Naive thymus-derived CD8-positive, alpha-beta T cell (primary cell): ENCODE results near the gene NELFB. TPM values are rescaled to one million over a fixed set of nuclear protein-coding genes. Genes with fewer than 3 reads are reported as not detected.

Experiments used
- ATAC-seq, 2 donors: fragments of 150-1000 bp; cut with Tn5 transposase in 1 of 2; sonication (Bioruptor Pico), chemical (Tn5 transposase) in 1 of 2; 1 replicate in 1 of 2; 2 replicates in 1 of 2; pipeline ENCODE4 v1.10.0; 2021; ENCODE audit warnings: mild to moderate bottlenecking in 2 of 2, moderate library complexity in 2 of 2
- POLR2A ChIA-PET: fragments of 350-600 bp; sonication (Branson Sonifier 250); formaldehyde crosslinking; loops from one replicate; lab custom pipeline; 2021; ENCODE audit warnings: antibody characterized with exemption; lab: Charles Lee
- DNase-seq, 10 donors: peaks; one replicate each; pipeline versions ENCODE4 v3.0.0 to v3.0.0-alpha.2; 2020 to 2022
- H3K27ac Mint-ChIP-seq, 10 donors: one replicate each; pipeline ENCODE4 v1.8.0; 2020 to 2022; ENCODE audit warnings: mild to moderate bottlenecking in 10 of 10, mixed read lengths in 10 of 10, moderate library complexity in 4 of 10, inconsistent platforms in 1 of 10
- H3K27me3 Mint-ChIP-seq, 5 donors: one replicate each; pipeline ENCODE4 v1.8.0; 2021 to 2022; ENCODE audit warnings: mixed read lengths in 5 of 5
- H3K36me3 Mint-ChIP-seq, 3 donors: one replicate each; pipeline ENCODE4 v1.8.0; 2020 to 2022; ENCODE audit warnings: mixed read lengths in 3 of 3, mild to moderate bottlenecking in 2 of 3, inconsistent platforms in 1 of 3
- H3K4me1 Mint-ChIP-seq, 4 donors: one replicate each; pipeline ENCODE4 v1.8.0; 2021 to 2022; ENCODE audit warnings: mixed read lengths in 4 of 4
- H3K4me3 Mint-ChIP-seq, 10 donors: one replicate each; pipeline ENCODE4 v1.8.0; 2020 to 2022; ENCODE audit warnings: mild to moderate bottlenecking in 10 of 10, mixed read lengths in 10 of 10, moderate library complexity in 6 of 10, inconsistent platforms in 1 of 10
- H3K9me3 Mint-ChIP-seq, 9 donors: one replicate each; pipeline ENCODE4 v1.8.0; 2020 to 2022; ENCODE audit warnings: mixed read lengths in 9 of 9, mild to moderate bottlenecking in 3 of 9, inconsistent platforms in 1 of 9, moderate library complexity in 1 of 9
- polyA plus RNA-seq, 3 donors: library from polyadenylated mRNA; unstranded; fragments of 300-500 nt; fragmentation: Illumina TruSeq; gene quantifications; one replicate each; pipeline ENCODE4 v1.2.3, GENCODE V29; 2021
- total RNA-seq, 8 experiments: library from RNA in 2 of 8; stranded (reverse) in 2 of 8; gene quantifications; one replicate each; pipeline ENCODE4 v1.2.3 and lab custom pipeline; 2021 to 2026

NELFB gene
- total and polyA plus RNA-seq, 5 experiments from 2014 or later: 20.4 to 45.9 (median 29.7) TPM

DNA sequence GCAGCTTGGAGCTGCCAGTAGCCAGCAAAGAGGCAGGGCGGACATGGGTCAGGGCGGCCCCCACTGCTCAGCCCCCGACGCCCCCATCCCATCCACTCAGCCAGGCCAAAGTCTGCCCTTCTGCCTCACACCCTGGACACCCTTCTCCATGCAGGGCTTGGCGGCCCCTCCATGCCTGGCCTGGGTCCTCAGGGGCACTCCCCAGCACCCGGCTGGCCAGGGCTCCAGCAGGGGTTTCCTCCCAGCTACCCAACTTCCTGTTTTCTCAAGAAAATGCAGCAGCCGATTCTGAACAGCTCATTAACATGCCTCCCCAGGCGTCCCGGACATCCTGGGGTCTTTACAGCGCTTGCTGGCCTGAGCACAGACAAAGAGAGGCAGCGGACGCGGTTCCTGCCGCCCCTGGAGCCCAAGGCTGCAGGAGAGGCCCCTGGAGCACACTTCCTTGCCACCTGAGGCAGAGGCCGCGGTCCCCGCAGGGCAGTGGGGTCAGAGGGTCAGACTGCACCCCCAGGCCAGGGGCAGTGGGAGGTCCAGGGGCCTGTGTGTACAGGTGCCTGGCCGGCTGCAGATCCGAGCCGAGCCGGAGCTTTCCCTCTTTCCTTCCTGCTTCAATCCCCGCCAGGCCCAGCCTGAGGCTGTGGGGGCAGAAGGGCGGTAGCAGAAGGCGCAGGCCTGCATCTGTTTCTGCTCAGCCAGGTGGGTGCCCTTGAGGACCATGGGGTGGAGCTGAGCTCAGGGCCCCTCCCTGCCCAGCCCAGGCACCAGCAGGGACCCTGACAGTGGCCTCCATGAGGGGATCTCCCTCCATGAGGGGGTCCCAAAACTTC lies 65.6 kb downstream of the NELFB start:
- H3K4me1 Mint-ChIP-seq: peaks cover 3 to 19% (median 10%) of the 10 kb centered on the region in 4 donors
- H3K27ac Mint-ChIP-seq: peak overlapping the region in 6 of 10 donors; percentile 18 to 82 (median 64)
- POLR2A ChIA-PET: interaction anchor here (0.8 to 2.0 kb wide), 5 partner anchors 11 to 102 kb away, joined by 3 to 19 read pairs (median 4); partner anchors contain the start of genes EXD3, NOXA1 and NRARP
- no peaks in the 10 kb centered on the region for H3K9me3 Mint-ChIP-seq
- H3K36me3 Mint-ChIP-seq: no peaks in the 10 kb centered on the region
- peak overlapping the region in 6 of 10 donors; percentile 32 to 83 (median 69) for H3K4me3 Mint-ChIP-seq
- peak in 2 of 10 donors; percentile 40 to 62 for DNase-seq
- H3K27me3 Mint-ChIP-seq: peaks cover 0 to 11% (median 0%) of the 10 kb centered on the region in 5 donors
- ATAC-seq: peak; percentile 61 to 66

DNA sequence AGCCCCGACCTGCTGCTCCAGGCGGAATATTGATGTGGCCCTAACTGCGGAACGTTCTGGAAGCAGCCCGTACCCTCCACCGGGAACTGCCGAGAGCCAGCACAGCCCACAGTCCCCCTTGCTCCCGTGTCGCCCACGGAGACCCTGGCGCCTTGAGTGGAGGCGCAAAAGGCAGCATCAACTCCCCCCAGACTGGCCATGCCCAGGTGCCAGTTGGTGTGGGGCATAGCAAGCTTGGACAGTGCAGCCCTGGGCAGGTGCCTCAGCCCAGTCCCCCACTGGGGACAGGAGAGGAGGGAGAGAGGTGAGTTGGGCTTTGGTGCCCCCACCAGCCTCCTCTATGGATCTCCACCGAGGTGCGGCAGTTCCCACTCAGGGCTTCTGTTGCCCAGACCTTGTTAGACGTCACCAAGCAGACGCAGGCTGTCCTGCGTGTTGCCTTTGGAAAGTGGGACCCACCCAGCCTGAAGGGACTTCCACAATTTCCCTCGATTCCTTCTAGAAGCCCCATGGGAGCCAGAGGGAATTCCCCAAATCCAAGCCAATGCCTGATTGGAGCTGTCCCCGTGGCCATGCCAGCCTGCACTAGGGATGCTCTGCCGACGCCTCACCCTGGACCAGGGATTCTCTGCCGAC lies 66.7 kb downstream of the NELFB start:
- Mint-ChIP-seq H3K4me1 (peaks cover 7 to 25% (median 17%) of the 10 kb centered on the region in 4 donors), H3K27me3 (peaks cover 0 to 17% (median 2%) of the 10 kb centered on the region in 5 donors), H3K9me3 (peaks cover 0 to 2% (median 0%) of the 10 kb centered on the region in 9 donors), H3K36me3 (no peaks in the 10 kb centered on the region), H3K27ac (peak overlapping the region in 1 of 10 donors; percentile 43), H3K4me3 (no peak overlapping the region)
- no peak for DNase-seq
- no peak for ATAC-seq
- POLR2A ChIA-PET: interaction anchor here (0.6 to 1.5 kb wide), 2 partner anchors 18 to 20 kb away, joined by 3 to 7 read pairs; partner anchors contain the start of gene NRARP

Other genes starting within 250 kb of the NELFB start
- 10 to 100 TPM; 37.0 to 41.5 TPM for gene ABCA2, start 227.1 kb upstream of the NELFB start, total RNA-seq
- gene ABCA2, start 227.1 kb upstream of the NELFB start, polyA plus RNA-seq: 1 to 10 TPM; 3.9 to 9.4 (median 4.7) TPM
- gene FUT7, start 223.2 kb upstream of the NELFB start, total RNA-seq: under 1 TPM in 1 of 2 experiments, not detected in 1; 0.13 TPM
- gene FUT7, start 223.2 kb upstream of the NELFB start, polyA plus RNA-seq: 1 to 10 TPM; 1.2 to 1.6 (median 1.6) TPM
- 1 to 10 TPM; 2.8 to 4.3 TPM for gene NPDC1, start 209.2 kb upstream of the NELFB start, total RNA-seq
- gene NPDC1, start 209.2 kb upstream of the NELFB start, polyA plus RNA-seq: 1 to 10 TPM; 2.1 to 9.3 (median 4.2) TPM
- not detected for gene ENTPD2, start 201.3 kb upstream of the NELFB start, total RNA-seq
- gene ENTPD2, start 201.3 kb upstream of the NELFB start, polyA plus RNA-seq: not detected
- gene SAPCD2, start 184.8 kb upstream of the NELFB start, total RNA-seq: under 1 TPM; 0.27 to 0.44 TPM
- gene SAPCD2, start 184.8 kb upstream of the NELFB start, polyA plus RNA-seq: under 1 TPM in 2 of 3 donors, not detected in 1; 0.23 to 0.27 TPM
- 10 to 100 TPM; 25.2 to 28.7 TPM for gene UAP1L1, start 177.8 kb upstream of the NELFB start, total RNA-seq
- gene UAP1L1, start 177.8 kb upstream of the NELFB start, polyA plus RNA-seq: 1 to 10 TPM; 2.3 to 7.8 (median 2.8) TPM
- gene MAN1B1, start 168.3 kb upstream of the NELFB start, total RNA-seq: 10 to 100 TPM; 66.9 to 73.2 TPM
- gene MAN1B1, start 168.3 kb upstream of the NELFB start, polyA plus RNA-seq: 10 to 100 TPM; 30.6 to 46.6 (median 38.3) TPM
- gene DPP7, start 140.6 kb upstream of the NELFB start, total RNA-seq: 100 to 1,000 TPM; 278 to 298 TPM
- gene DPP7, start 140.6 kb upstream of the NELFB start, polyA plus RNA-seq: 100 to 1,000 TPM in 2 of 3 donors, 10 to 100 TPM in 1; 98.7 to 126 (median 121) TPM
- gene GRIN1, start 116.2 kb upstream of the NELFB start, total RNA-seq: not detected
- not detected for gene GRIN1, start 116.2 kb upstream of the NELFB start, polyA plus RNA-seq
- not detected for gene LRRC26, start 85.3 kb upstream of the NELFB start, total RNA-seq
- not detected for gene LRRC26, start 85.3 kb upstream of the NELFB start, polyA plus RNA-seq
- gene TMEM210, start 83.3 kb upstream of the NELFB start, total RNA-seq: not detected
- gene TMEM210, start 83.3 kb upstream of the NELFB start, polyA plus RNA-seq: not detected
- 100 to 1,000 TPM; 143 to 146 TPM for gene ANAPC2, start 66.8 kb upstream of the NELFB start, total RNA-seq
- 1 to 10 TPM; 3.4 to 5.9 (median 4.3) TPM for gene ANAPC2, start 66.8 kb upstream of the NELFB start, polyA plus RNA-seq
- 10 to 100 TPM; 39.2 to 43.4 TPM for gene SSNA1, start 66.7 kb upstream of the NELFB start, total RNA-seq
- 100 to 1,000 TPM in 2 of 3 donors, 10 to 100 TPM in 1; 97.8 to 123 (median 119) TPM for gene SSNA1, start 66.7 kb upstream of the NELFB start, polyA plus RNA-seq
- 10 to 100 TPM; 10.1 TPM for gene TPRN, start 54.6 kb upstream of the NELFB start, total RNA-seq
- gene TPRN, start 54.6 kb upstream of the NELFB start, polyA plus RNA-seq: under 1 TPM; 0.15 to 0.42 (median 0.39) TPM
- 10 to 100 TPM; 42.7 to 43.0 TPM for gene TMEM203, start 49.7 kb upstream of the NELFB start, total RNA-seq
- 100 to 1,000 TPM; 128 to 163 (median 155) TPM for gene TMEM203, start 49.7 kb upstream of the NELFB start, polyA plus RNA-seq
- gene NDOR1, start 49.6 kb upstream of the NELFB start, total RNA-seq: 10 to 100 TPM; 35.0 to 39.8 TPM
- gene NDOR1, start 49.6 kb upstream of the NELFB start, polyA plus RNA-seq: 1 to 10 TPM; 2.4 to 9.5 (median 5.7) TPM
- gene RNF208, start 33.1 kb upstream of the NELFB start, total RNA-seq: 1 to 10 TPM in 1 of 2 experiments, under 1 TPM in 1; 0.91 to 1.7 TPM
- gene RNF208, start 33.1 kb upstream of the NELFB start, polyA plus RNA-seq: not detected
- under 1 TPM; 0.30 to 0.47 TPM for gene CYSRT1, start 30.2 kb upstream of the NELFB start, total RNA-seq
- gene CYSRT1, start 30.2 kb upstream of the NELFB start, polyA plus RNA-seq: not detected
- under 1 TPM in 1 of 2 experiments, not detected in 1; 0.21 TPM for gene RNF224, start 27.8 kb upstream of the NELFB start, total RNA-seq
- gene RNF224, start 27.8 kb upstream of the NELFB start, polyA plus RNA-seq: not detected
- not detected for gene SLC34A3, start 24.4 kb upstream of the NELFB start, total RNA-seq
- gene SLC34A3, start 24.4 kb upstream of the NELFB start, polyA plus RNA-seq: not detected
- gene TUBB4B, start 14.0 kb upstream of the NELFB start, total RNA-seq: 10 to 100 TPM; 60.2 TPM
- 10 to 100 TPM; 10.8 to 23.4 (median 22.5) TPM for gene TUBB4B, start 14.0 kb upstream of the NELFB start, polyA plus RNA-seq
- gene STPG3, start 4.0 kb upstream of the NELFB start, total RNA-seq: not detected
- not detected for gene STPG3, start 4.0 kb upstream of the NELFB start, polyA plus RNA-seq
- 1 to 10 TPM in 1 of 2 experiments, under 1 TPM in 1; 0.91 to 1.4 TPM for gene TOR4A, start 22.4 kb downstream of the NELFB start, total RNA-seq
- gene TOR4A, start 22.4 kb downstream of the NELFB start, polyA plus RNA-seq: under 1 TPM in 2 of 3 donors, not detected in 1; 0.12 to 0.15 TPM
- gene NRARP, start 46.9 kb downstream of the NELFB start, total RNA-seq: 1 to 10 TPM; 2.4 to 2.5 TPM
- gene NRARP, start 46.9 kb downstream of the NELFB start, polyA plus RNA-seq: not detected
- 10 to 100 TPM; 26.4 to 28.3 TPM for gene EXD3, start 167.8 kb downstream of the NELFB start, total RNA-seq
- gene EXD3, start 167.8 kb downstream of the NELFB start, polyA plus RNA-seq: 1 to 10 TPM; 2.6 to 4.3 (median 3.9) TPM
- 1 to 10 TPM; 4.1 to 4.5 TPM for gene NOXA1, start 168.1 kb downstream of the NELFB start, total RNA-seq
- 1 to 10 TPM in 2 of 3 donors, under 1 TPM in 1; 0.75 to 1.1 (median 1.1) TPM for gene NOXA1, start 168.1 kb downstream of the NELFB start, polyA plus RNA-seq
- gene ENTPD8, start 186.0 kb downstream of the NELFB start, total RNA-seq: not detected
- not detected for gene ENTPD8, start 186.0 kb downstream of the NELFB start, polyA plus RNA-seq
- 10 to 100 TPM; 19.1 to 19.3 TPM for gene NSMF, start 204.0 kb downstream of the NELFB start, total RNA-seq
- 10 to 100 TPM in 1 of 3 donors, 1 to 10 TPM in 2; 7.7 to 14.7 (median 8.2) TPM for gene NSMF, start 204.0 kb downstream of the NELFB start, polyA plus RNA-seq